GM21529 (cell line): ENCODE measurements around the gene KLHL12.

Experiments used
- ATAC-seq: cut with Tn5 transposase; IDR thresholded peaks from one replicate; pipeline ENCODE4 v1.9.1; 2021; ENCODE audit not compliant: unreplicated experiment

Gene KLHL12

DNA sequence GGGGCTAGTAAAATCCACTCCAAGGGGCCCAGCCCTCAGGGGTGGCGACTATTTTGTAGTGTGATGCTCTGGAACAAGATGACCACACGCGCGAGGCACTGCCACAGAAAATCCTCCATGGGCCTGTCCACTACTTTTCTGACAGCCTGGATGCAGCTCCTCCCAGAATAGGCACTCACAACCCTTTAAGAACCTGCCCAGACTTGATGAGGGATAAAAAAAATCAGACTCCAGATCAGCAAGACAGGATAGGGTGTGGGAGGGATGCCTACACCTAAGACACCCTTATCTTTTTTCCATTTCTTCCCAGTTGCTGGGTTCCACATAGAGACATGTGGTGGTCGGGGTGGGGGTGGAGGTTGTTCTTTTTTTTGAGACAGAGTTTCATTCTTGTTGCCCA is 82.8 kb downstream of the KLHL12 start:
- ATAC-seq: no peak

- ATAC-seq: no peak
These were observed 84.0 kb downstream of the KLHL12 start for GRCh38 chr1:202843081-202843480.
